Measurements from ENCODE around the gene DIP2A.

Gene DIP2A

DNA sequence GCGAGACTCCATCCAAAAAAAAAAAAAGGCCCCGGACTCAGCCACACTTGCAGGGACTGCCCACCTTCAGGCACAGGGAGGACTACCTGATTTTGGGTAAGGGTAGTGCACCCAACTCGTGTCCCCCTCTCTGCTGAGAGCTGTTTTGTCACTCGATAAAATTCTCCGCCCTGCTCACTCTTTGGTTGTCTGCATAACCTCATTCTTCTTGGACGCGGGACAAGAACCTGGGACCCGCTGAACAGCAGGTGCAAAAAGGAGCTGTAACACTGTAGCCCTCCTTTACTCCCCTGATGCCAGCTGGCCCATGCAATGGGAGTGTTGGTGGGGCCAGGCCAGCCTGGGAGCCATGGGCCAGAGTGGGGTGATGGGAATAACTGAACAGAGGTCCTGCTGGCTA lies 135.6 kb downstream of the DIP2A start:
- no peak for DNase-seq (ENCODE audit: low read depth)
- TF ChIP-seq, protein P1, sequence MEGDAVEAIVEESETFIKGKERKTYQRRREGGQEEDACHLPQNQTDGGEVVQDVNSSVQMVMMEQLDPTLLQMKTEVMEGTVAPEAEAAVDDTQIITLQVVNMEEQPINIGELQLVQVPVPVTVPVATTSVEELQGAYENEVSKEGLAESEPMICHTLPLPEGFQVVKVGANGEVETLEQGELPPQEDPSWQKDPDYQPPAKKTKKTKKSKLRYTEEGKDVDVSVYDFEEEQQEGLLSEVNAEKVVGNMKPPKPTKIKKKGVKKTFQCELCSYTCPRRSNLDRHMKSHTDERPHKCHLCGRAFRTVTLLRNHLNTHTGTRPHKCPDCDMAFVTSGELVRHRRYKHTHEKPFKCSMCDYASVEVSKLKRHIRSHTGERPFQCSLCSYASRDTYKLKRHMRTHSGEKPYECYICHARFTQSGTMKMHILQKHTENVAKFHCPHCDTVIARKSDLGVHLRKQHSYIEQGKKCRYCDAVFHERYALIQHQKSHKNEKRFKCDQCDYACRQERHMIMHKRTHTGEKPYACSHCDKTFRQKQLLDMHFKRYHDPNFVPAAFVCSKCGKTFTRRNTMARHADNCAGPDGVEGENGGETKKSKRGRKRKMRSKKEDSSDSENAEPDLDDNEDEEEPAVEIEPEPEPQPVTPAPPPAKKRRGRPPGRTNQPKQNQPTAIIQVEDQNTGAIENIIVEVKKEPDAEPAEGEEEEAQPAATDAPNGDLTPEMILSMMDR (IDR thresholded peaks at IDR 0.05; ENCODE audit: control insufficient read depth, insufficient read depth, low read depth, low read length, missing control alignments), result no peak
- H3K4me3 ChIP-seq (ENCODE audit: control insufficient read depth, low read depth, low read length), result no peak overlapping the region

DNA sequence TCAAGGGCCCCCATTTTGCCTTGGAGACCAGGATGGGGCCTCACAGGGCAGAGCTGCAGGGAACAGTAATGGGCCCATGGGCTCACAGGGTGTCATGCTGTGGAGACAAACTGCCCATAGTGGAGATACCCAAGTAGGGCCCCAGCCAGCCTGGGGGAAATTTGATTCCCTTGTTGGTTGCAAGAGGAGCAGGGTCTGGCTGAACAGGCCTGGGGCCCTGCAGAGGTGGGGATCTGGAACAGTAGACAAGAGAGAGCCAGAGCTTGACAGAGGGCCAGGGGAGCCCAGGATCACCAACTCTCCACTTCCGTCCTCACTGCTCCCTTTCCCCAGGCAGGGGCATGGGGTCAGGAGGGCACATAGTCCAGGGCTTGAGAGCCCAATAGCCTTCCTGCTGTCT lies 137.5 kb downstream of the DIP2A start:
- no peak for DNase-seq (ENCODE audit: low read depth)
- no peak overlapping the region for H3K4me3 ChIP-seq (ENCODE audit: control insufficient read depth, low read depth, low read length)
- TF ChIP-seq, protein P1 (IDR thresholded peaks at IDR 0.05; ENCODE audit: control insufficient read depth, insufficient read depth, low read depth, low read length, missing control alignments), result no peak

DNA sequence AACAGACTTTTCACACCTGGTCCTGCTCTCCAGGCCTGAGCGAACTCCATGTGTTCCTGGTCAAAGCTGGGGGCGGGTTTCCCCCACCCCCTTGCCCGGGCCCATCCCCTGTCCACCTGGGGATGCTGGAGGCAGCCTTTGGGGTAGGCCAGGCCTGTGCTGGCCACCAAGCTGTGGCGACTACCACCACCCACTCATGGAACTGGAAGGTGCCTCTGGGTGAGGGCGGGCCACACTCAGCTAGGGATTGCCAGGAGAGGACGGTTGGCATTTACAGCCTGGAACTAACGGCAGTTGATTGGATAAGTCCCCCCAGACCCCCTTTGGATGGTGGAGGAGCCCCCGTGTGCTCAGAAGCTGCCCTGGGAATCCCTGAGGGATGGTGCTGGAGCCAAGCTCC lies 138.3 kb downstream of the DIP2A start:
- TF ChIP-seq, protein P1 (IDR thresholded peaks at IDR 0.05; ENCODE audit: control insufficient read depth, insufficient read depth, low read depth, low read length, missing control alignments), result no peak
- DNase-seq (ENCODE audit: low read depth), result no peak
- H3K4me3 ChIP-seq (ENCODE audit: control insufficient read depth, low read depth, low read length), result no peak overlapping the region

DNA sequence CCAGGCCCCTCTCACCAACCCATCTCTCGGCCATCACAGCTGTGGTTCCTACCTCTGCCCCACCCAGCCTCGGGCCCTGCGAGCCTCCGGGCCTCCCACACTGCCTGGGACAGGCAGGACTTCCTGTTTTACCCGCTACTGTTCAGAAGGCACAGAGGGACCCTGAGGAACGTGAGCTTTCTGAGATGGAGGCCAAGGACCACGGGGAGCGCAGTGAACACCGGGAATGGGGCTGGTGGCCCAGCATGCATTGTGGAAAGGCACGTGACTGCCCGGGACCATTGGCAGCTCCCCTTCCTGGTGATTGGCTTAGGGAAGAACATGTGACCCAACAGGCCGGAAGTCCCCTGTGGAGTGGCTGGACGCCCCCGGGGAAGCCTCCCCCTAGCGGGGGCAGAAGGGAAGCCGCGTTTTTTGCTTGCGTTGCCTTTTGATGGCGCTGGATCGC lies 139.2 kb downstream of the DIP2A start:
- TF ChIP-seq, protein P1 (IDR thresholded peaks at IDR 0.05; ENCODE audit: control insufficient read depth, insufficient read depth, low read depth, low read length, missing control alignments), result no peak
- DNase-seq (ENCODE audit: low read depth), result no peak
- H3K4me3 ChIP-seq (ENCODE audit: control insufficient read depth, low read depth, low read length), result no peak overlapping the region

DNA sequence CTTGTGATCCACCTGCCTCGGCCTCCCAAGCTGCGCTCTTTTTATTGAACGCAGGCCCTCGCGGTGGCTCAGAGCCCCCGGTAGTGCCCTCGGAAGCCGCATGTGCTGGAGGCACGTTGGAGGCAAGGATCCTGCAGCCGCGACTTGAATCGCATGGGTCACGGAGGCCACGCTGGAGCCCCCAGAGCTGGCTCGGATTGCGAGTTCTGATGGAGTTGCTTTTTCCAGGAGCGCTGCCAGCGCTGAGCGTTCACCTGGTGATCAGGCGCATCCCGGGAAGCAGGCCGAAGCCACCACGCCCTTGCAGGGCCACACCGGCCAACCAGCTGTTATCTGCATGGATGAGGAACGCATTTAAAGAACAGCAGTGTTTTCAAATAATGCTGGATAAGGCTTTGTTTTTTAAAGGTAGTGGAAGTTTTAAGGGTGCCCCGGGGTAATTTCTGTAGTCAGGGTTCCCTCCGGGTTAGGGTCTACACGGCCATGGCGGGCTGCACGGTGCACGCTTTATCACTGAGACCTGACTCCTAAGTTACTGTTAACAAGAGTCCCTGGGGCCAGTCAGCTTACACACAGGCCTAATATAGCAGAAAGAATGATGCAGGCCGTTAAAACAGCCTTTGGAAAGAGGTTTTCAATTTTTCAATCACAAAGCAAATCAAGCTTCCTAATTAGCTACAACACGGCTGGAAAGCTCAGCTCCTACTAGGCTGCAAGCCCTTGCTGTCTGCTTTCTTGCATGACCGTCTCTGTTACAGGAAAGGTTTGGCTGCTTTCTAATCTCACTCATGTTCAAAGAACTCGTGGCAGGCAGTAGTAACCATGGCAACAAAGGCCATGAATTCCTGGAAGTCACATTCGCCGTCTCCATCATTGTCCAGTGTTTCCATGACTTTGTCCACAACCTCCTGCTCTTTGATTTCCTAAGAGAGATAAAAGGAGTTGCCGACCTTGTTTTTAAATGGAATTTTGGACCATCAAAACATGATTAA lies 140.2 kb downstream of the DIP2A start:
- no peak overlapping the region for H3K4me3 ChIP-seq (ENCODE audit: control insufficient read depth, low read depth, low read length)
- TF ChIP-seq, protein P1 (IDR thresholded peaks at IDR 0.05; ENCODE audit: control insufficient read depth, insufficient read depth, low read depth, low read length, missing control alignments), result no peak
- peak; percentile 68 for DNase-seq (ENCODE audit: low read depth)

DNA sequence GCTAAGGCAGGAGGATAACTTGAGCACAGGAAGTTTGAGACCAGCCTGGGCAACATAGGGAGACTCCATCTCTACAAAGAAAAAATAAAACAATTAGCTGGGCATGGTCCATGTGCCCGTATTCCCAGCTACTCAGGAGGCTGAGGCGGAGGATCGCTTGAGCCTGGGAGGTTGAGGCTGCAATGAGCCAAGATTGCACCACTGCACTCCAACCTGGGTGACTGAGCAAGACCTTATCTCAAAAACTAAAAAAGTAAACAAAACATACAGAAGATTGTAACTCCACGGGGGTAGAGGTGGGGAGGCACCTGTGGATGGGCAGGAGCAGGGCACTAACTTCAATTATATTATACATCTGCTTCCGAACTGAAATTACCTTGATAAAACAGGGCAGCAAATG lies 141.6 kb downstream of the DIP2A start:
- DNase-seq (ENCODE audit: low read depth), result no peak
- no peak overlapping the region for H3K4me3 ChIP-seq (ENCODE audit: control insufficient read depth, low read depth, low read length)
- TF ChIP-seq, protein P1 (IDR thresholded peaks at IDR 0.05; ENCODE audit: control insufficient read depth, insufficient read depth, low read depth, low read length, missing control alignments), result no peak

Measured in AG09309 (cell line).